Liver (tissue), 3 donors: ENCODE measurements around the gene TTLL13.

Experiments
- CTCF ChIP-seq: fragments of 150-350 bp; IDR thresholded peaks from 2 replicates; pipeline ENCODE4 v1.5.1; 2017; ENCODE audit warnings: improper control_type of control experiment, low read depth, low read length; ENCODE audit not compliant: missing input control
- EGR1 ChIP-seq, 2 donors: IDR thresholded peaks; 2 replicates each; pipeline ENCODE4 v1.6.1; 2016 to 2018; ENCODE audit warnings: antibody characterized with exemption in 2 of 2, low read depth in 2 of 2
- RAD21 ChIP-seq, 2 donors: IDR thresholded peaks; 2 replicates each; pipeline ENCODE4 v1.6.1; 2016; ENCODE audit warnings: antibody characterized with exemption in 2 of 2, mild to moderate bottlenecking in 2 of 2
- TAF1 ChIP-seq: conservative IDR thresholded peaks from 2 replicates; pipeline ENCODE4 v1.6.1; 2016; ENCODE audit warnings: antibody characterized with exemption, mild to moderate bottlenecking
- donor health status: healthy.
- donor health status: healthy.

GRCh38 chr15:90305932-90306331 lies 56.6 kb downstream of the TTLL13 start:
- TF ChIP-seq CTCF (no peak), RAD21 (IDR thresholded peaks at IDR 0.05) (no peak), TAF1 (no peak), EGR1 (IDR thresholded peaks at IDR 0.05; ENCODE audit: low read depth in 2 of 2) (no peak)
